HAP-1 (cell line): ENCODE data around the gene GAK.
"Not testable (repeated sequence)": the region's sequence is repeated elsewhere in the genome, so short reads cannot be mapped to it uniquely, and the experiment has no call there.

Experiments used
- DNase-seq, 2 experiments: peaks; one replicate each; pipeline ENCODE4 v3.0.0-alpha.2; 2016 to 2020; ENCODE audit warnings: low spot score in 2 of 2
- H3K27me3 ChIP-seq: fragments of 250-450 bp; sonication (Bioruptor Pico); 2 replicates; pipeline ENCODE4 v1.5.1; 2020; ENCODE audit warnings: low read depth, mild to moderate bottlenecking, moderate library complexity
- H3K36me3 ChIP-seq: fragments of 250-450 bp; sonication (Bioruptor Pico); replicated peaks from 2 replicates; pipeline ENCODE4 v1.5.1; 2020; ENCODE audit warnings: mild to moderate bottlenecking
- H3K4me1 ChIP-seq: fragments of 250-450 bp; sonication (Bioruptor Pico); 2 replicates; pipeline ENCODE4 v1.5.1; 2020; ENCODE audit warnings: mild to moderate bottlenecking
- H3K4me3 ChIP-seq: fragments of 250-450 bp; sonication (Bioruptor Pico); 2 replicates; pipeline ENCODE4 v1.5.1; 2020; ENCODE audit warnings: mild to moderate bottlenecking, moderate library complexity
- H3K9me3 ChIP-seq: fragments of 250-450 bp; sonication (Bioruptor Pico); 2 replicates; pipeline ENCODE4 v1.5.1; 2020; ENCODE audit warnings: mild to moderate bottlenecking, moderate library complexity
- in situ Hi-C: fragments of 300-500 bp; cut with MboI; formaldehyde crosslinking; loops from 3 replicates; pipeline ENCODE4 v1.14.3; 2020; ENCODE audit warnings: low sequenced_read_pairs, inconsistent platforms, mixed read lengths

GAK gene

GRCh38 chr4:931194-931959 is 739 bp downstream of the GAK start:
- Histone ChIP-seq H3K27me3 (no peaks in the 10 kb centered on the region), H3K9me3 (no peaks in the 10 kb centered on the region)

GRCh38 chr4:930827-931193 is 1.3 kb downstream of the GAK start:
- peak in 1 of 2 experiments; percentile 34 for DNase-seq
- peak overlapping the region; percentile 86 for H3K4me3 ChIP-seq
- no peaks in the 10 kb centered on the region for H3K36me3 ChIP-seq

More at GRCh38 chr4:931194-931959, 739 bp downstream of the GAK start:
- Histone ChIP-seq H3K4me1 (peaks cover 11% of the 10 kb centered on the region), H3K4me3 (peak overlapping the region; percentile 86), H3K36me3 (no peaks in the 10 kb centered on the region)
- no peak for DNase-seq
- in situ Hi-C loops, result no loop called here

GRCh38 chr4:930028-930551 is 2.0 kb downstream of the GAK start:
- Histone ChIP-seq H3K4me1 (peaks cover 11% of the 10 kb centered on the region), H3K9me3 (no peaks in the 10 kb centered on the region), H3K4me3 (no peak overlapping the region), H3K27me3 (no peaks in the 10 kb centered on the region), H3K36me3 (no peaks in the 10 kb centered on the region)
- DNase-seq, result no peak
- in situ Hi-C loops, result no loop called here

More at GRCh38 chr4:930827-931193, 1.3 kb downstream of the GAK start:
- H3K4me1 ChIP-seq, result peaks cover 11% of the 10 kb centered on the region
- in situ Hi-C loops, result no loop called here
- H3K9me3 ChIP-seq, result no peaks in the 10 kb centered on the region
- H3K27me3 ChIP-seq, result no peaks in the 10 kb centered on the region

- no peaks in the 10 kb centered on the region for H3K27me3 ChIP-seq
- in situ Hi-C loops, result no loop called here
- H3K36me3 ChIP-seq, result no peaks in the 10 kb centered on the region
- H3K9me3 ChIP-seq, result no peaks in the 10 kb centered on the region
- H3K4me3 ChIP-seq, result no peak overlapping the region
- no peak for DNase-seq
- H3K4me1 ChIP-seq, result peaks cover 11% of the 10 kb centered on the region
Observed at GRCh38 chr4:929096-929765, 2.9 kb downstream of the GAK start.

- in situ Hi-C loops, H3K4me1 ChIP-seq: not testable (repeated sequence)
Observed at GRCh38 chr4:927566-927965, 4.5 kb downstream of the GAK start.

GRCh38 chr4:926538-926937 is 5.6 kb downstream of the GAK start:
- H3K9me3 ChIP-seq, result no peaks in the 10 kb centered on the region
- peaks cover 7% of the 10 kb centered on the region for H3K4me1 ChIP-seq
- H3K4me3 ChIP-seq, result no peak overlapping the region
- no peaks in the 10 kb centered on the region; the same call in 1 of the 2 replicates for H3K36me3 ChIP-seq
- peak in 1 of 2 experiments; percentile 39 for DNase-seq
- in situ Hi-C loops, result no loop called here
- H3K27me3 ChIP-seq, result no peaks in the 10 kb centered on the region

More at GRCh38 chr4:927566-927965, 4.5 kb downstream of the GAK start:
- not testable (repeated sequence) for H3K27me3 ChIP-seq, H3K9me3 ChIP-seq, DNase-seq, H3K4me3 ChIP-seq, H3K36me3 ChIP-seq

GRCh38 chr4:925771-926500 is 6.2 kb downstream of the GAK start:
- Histone ChIP-seq H3K4me1 (peaks cover 7% of the 10 kb centered on the region), H3K9me3 (no peaks in the 10 kb centered on the region), H3K36me3 (no peaks in the 10 kb centered on the region; the same call in 1 of the 2 replicates), H3K4me3 (no peak overlapping the region), H3K27me3 (no peaks in the 10 kb centered on the region)
- DNase-seq, result no peak
- in situ Hi-C loops, result no loop called here

- H3K4me3 ChIP-seq, result no peak overlapping the region
- in situ Hi-C loops, result no loop called here
Observed at GRCh38 chr4:925171-925570, 6.9 kb downstream of the GAK start.

GRCh38 chr4:924107-925096 is 7.7 kb downstream of the GAK start:
- Histone ChIP-seq H3K9me3 (0 out of 2 replicates have a peak, but pooled peaks cover 2% of the 10 kb centered on the region), H3K4me1 (no peaks in the 10 kb centered on the region), H3K36me3 (no peaks in the 10 kb centered on the region; the same call in 1 of the 2 replicates), H3K27me3 (no peaks in the 10 kb centered on the region), H3K4me3 (no peak overlapping the region)
- DNase-seq, result no peak
- in situ Hi-C loops, result no loop called here

More at GRCh38 chr4:925171-925570, 6.9 kb downstream of the GAK start:
- DNase-seq, result no peak
- Histone ChIP-seq H3K4me1 (0 out of 2 replicates have a peak, but pooled peaks cover 2% of the 10 kb centered on the region), H3K36me3 (no peaks in the 10 kb centered on the region; the same call in 1 of the 2 replicates), H3K9me3 (no peaks in the 10 kb centered on the region), H3K27me3 (no peaks in the 10 kb centered on the region)

GRCh38 chr4:921830-922331 is 10.2 kb downstream of the GAK start:
- Histone ChIP-seq H3K36me3 (peaks cover 4% of the 10 kb centered on the region; the same call in 1 of the 2 replicates), H3K4me3 (no peak overlapping the region), H3K4me1 (no peaks in the 10 kb centered on the region), H3K27me3 (no peaks in the 10 kb centered on the region), H3K9me3 (peaks cover 7% of the 10 kb centered on the region)
- DNase-seq, result no peak
- in situ Hi-C loops, result no loop called here

- H3K36me3 ChIP-seq, H3K9me3 ChIP-seq, H3K4me1 ChIP-seq, in situ Hi-C loops, DNase-seq, H3K27me3 ChIP-seq, H3K4me3 ChIP-seq: not testable (repeated sequence)
Observed at GRCh38 chr4:919004-919680, 13.0 kb downstream of the GAK start.

- in situ Hi-C loops, H3K36me3 ChIP-seq, H3K4me1 ChIP-seq, DNase-seq, H3K4me3 ChIP-seq, H3K27me3 ChIP-seq, H3K9me3 ChIP-seq: not testable (repeated sequence)
Observed at GRCh38 chr4:918591-918990, 13.5 kb downstream of the GAK start.
